HepG2 (cell line): ENCODE measurements around the gene HABP2. TPM values are rescaled to one million over a fixed set of nuclear protein-coding genes. Genes with fewer than 3 reads are reported as not detected.

Experiments
- ATAC-seq: fragments of 200-7000 bp; cut with Tn5 transposase; 3 replicates; pipeline ENCODE4 v1.9.1; 2020; ENCODE audit warnings: mild to moderate bottlenecking, moderate library complexity
- BruUV-seq: library from RNA; stranded (reverse); fragments of 400-500 nt; replicated peaks from 2 replicates; lab custom pipeline; 2021; lab: Mats Ljungman, UMichigan
- CTCF ChIA-PET: fragments of 300-600 bp; formaldehyde crosslinking; extraction: SDS; loops from one replicate; lab custom pipeline; 2021; ENCODE audit warnings: low total read pairs, inconsistent platforms, low intra/inter-chr PET ratio; lab: Yijun Ruan, JAX
- POLR2A ChIA-PET: fragments of 350-600 bp; sonication (Branson Sonifier 250); formaldehyde crosslinking; loops from one replicate; lab custom pipeline; 2020; ENCODE audit warnings: antibody characterized with exemption, inconsistent platforms; lab: Yijun Ruan, JAX
- DNase-seq: peaks from one replicate; pipeline ENCODE4 v3.0.0-alpha.2; 2015; ENCODE audit warnings: low spot score
- FAIRE-seq: peaks from 3 replicates; lab custom pipeline; 2011; peaks lifted over from hg19 to GRCh38; lab: Jason Lieb, UNC
- H2AFZ ChIP-seq: one replicate; pipeline ENCODE4 v1.6.1; 2011; ENCODE audit warnings: low read length, inconsistent platforms
- H3K27ac ChIP-seq: fragments of 300-600 bp; 3 replicates; pipeline ENCODE4 v1.8.0; 2011; ENCODE audit warnings: mixed run types, mild to moderate bottlenecking, mixed read lengths, low read length, inconsistent platforms; ENCODE audit not compliant: insufficient read depth; ENCODE audit errors: extremely low read length
- H3K27me3 ChIP-seq, 2 experiments: fragments of 200-600 bp in 1 of 2; 2 replicates in 1 of 2; 3 replicates in 1 of 2; pipeline versions ENCODE4 v1.6.0 to v1.8.0; 2011; ENCODE audit warnings: low read length in 2 of 2, mild to moderate bottlenecking in 2 of 2, moderate library complexity in 2 of 2, inconsistent platforms in 1 of 2; ENCODE audit not compliant: insufficient read depth in 2 of 2, control insufficient read depth in 1 of 2
- H3K36me3 ChIP-seq, 2 experiments: fragments of 200-600 bp in 1 of 2; replicated peaks in 1 of 2; 2 replicates in 1 of 2; 3 replicates in 1 of 2; pipeline versions ENCODE4 v1.5.1 to v1.8.0; 2011; ENCODE audit warnings: low read length in 2 of 2, inconsistent platforms in 1 of 2; ENCODE audit not compliant: insufficient read depth in 2 of 2, control insufficient read depth in 1 of 2
- H3K4me1 ChIP-seq: 2 replicates; pipeline ENCODE4 v1.5.1; 2012; ENCODE audit warnings: low read length, inconsistent platforms; ENCODE audit not compliant: insufficient read depth
- H3K4me2 ChIP-seq: 2 replicates; pipeline ENCODE4 v1.6.0; 2011; ENCODE audit warnings: low read depth, low read length, inconsistent platforms
- H3K4me3 ChIP-seq, 3 experiments: fragments of 200-600 bp in 1 of 3; sonication (generic), shearing (Covaris generic) in 1 of 3; replicated peaks in 1 of 3; 2 replicates each; pipeline ENCODE4 v1.5.1; 2011 to 2016; ENCODE audit warnings: low read length in 3 of 3, inconsistent platforms in 2 of 3, low read depth in 2 of 3, mild to moderate bottlenecking in 2 of 3, control low read depth in 1 of 3, mixed read lengths in 1 of 3; ENCODE audit not compliant: insufficient read depth in 1 of 3
- H3K79me2 ChIP-seq: one replicate; pipeline ENCODE4 v1.6.1; 2011; ENCODE audit warnings: low read length, inconsistent platforms; ENCODE audit not compliant: insufficient read depth
- H3K9ac ChIP-seq: 2 replicates; pipeline ENCODE4 v1.6.0; 2011; ENCODE audit warnings: mild to moderate bottlenecking, low read depth, low read length, inconsistent platforms; ENCODE audit not compliant: insufficient read depth
- H3K9me3 ChIP-seq: 2 replicates; pipeline ENCODE4 v1.5.1; 2012; ENCODE audit warnings: mild to moderate bottlenecking, low read length
- H4K20me1 ChIP-seq: 2 replicates; pipeline ENCODE4 v1.6.0; 2011; ENCODE audit warnings: inconsistent platforms, mild to moderate bottlenecking, low read length, moderate library complexity; ENCODE audit not compliant: insufficient read depth
- ATF1 ChIP-seq: IDR thresholded peaks from 2 replicates; pipeline ENCODE4 v1.6.1; 2016; ENCODE audit warnings: mild to moderate bottlenecking, control low read depth
- CCDC6 ChIP-seq: sonication (generic); formaldehyde crosslinking; IDR thresholded peaks from 2 replicates; pipeline ENCODE4 v1.8.1; 2022; ENCODE audit warnings: mild to moderate bottlenecking, missing genetic modification reagents, moderate library complexity
- CEBPZ ChIP-seq: IDR thresholded peaks from 2 replicates; pipeline ENCODE4 v1.6.1; 2012; ENCODE audit warnings: low read length, improper control_type of control experiment
- CHCHD3 ChIP-seq: sonication (generic); formaldehyde crosslinking; IDR thresholded peaks from 2 replicates; pipeline ENCODE4 v1.8.0; 2022; ENCODE audit warnings: mild to moderate bottlenecking, missing genetic modification reagents, moderate library complexity
- DMTF1 ChIP-seq: sonication (generic); formaldehyde crosslinking; IDR thresholded peaks from 2 replicates; pipeline ENCODE4 v1.4.0; 2020; ENCODE audit warnings: mild to moderate bottlenecking, missing genetic modification reagents
- HDAC2 ChIP-seq: sonication (generic); formaldehyde crosslinking; IDR thresholded peaks from 2 replicates; pipeline ENCODE4 v1.4.0; 2020; ENCODE audit warnings: missing genetic modification reagents
- JUND ChIP-seq: sonication (generic); formaldehyde crosslinking; IDR thresholded peaks from 2 replicates; pipeline ENCODE4 v1.8.0; 2022; ENCODE audit warnings: mild to moderate bottlenecking, missing genetic modification reagents
- SNRNP70 ChIP-seq: fragments of 200-400 bp; formaldehyde crosslinking; IDR thresholded peaks from 2 replicates; pipeline ENCODE4 v1.6.1; 2017; ENCODE audit warnings: mild to moderate bottlenecking, low read depth, low read length, moderate library complexity
- SRSF9 ChIP-seq: fragments of 200-400 bp; formaldehyde crosslinking; IDR thresholded peaks from 2 replicates; pipeline ENCODE4 v1.6.1; 2018; ENCODE audit warnings: borderline replicate concordance, mild to moderate bottlenecking, low read depth, low read length; ENCODE audit not compliant: insufficient read depth, poor library complexity, severe bottlenecking
- TAF15 ChIP-seq: fragments of 200-400 bp; formaldehyde crosslinking; IDR thresholded peaks from one replicate; pipeline ENCODE4 v1.6.1; 2018; ENCODE audit warnings: mild to moderate bottlenecking, low read depth, low read length; ENCODE audit not compliant: poor library complexity, severe bottlenecking
- UBTF ChIP-seq: sonication (generic); formaldehyde crosslinking; IDR thresholded peaks from 2 replicates; pipeline ENCODE4 v1.4.0; 2020; ENCODE audit warnings: mild to moderate bottlenecking, missing genetic modification reagents
- ZBTB43 ChIP-seq: sonication (generic); formaldehyde crosslinking; conservative IDR thresholded peaks from 2 replicates; pipeline ENCODE4 v1.4.0; 2020; ENCODE audit warnings: missing genetic modification reagents
- ZNF33A ChIP-seq: sonication (generic); formaldehyde crosslinking; IDR thresholded peaks from 2 replicates; pipeline ENCODE4 v1.5.1; 2020; ENCODE audit warnings: missing genetic modification reagents, mild to moderate bottlenecking, moderate library complexity, borderline replicate concordance
- ZNF510 ChIP-seq: sonication (generic); formaldehyde crosslinking; IDR thresholded peaks from 2 replicates; pipeline ENCODE4 v1.4.0; 2020; ENCODE audit warnings: low read depth, mild to moderate bottlenecking, missing genetic modification reagents
- ZNF652 ChIP-seq: IDR thresholded peaks from 2 replicates; pipeline ENCODE4 v1.6.1; 2016; ENCODE audit warnings: low read depth, borderline replicate concordance
- ZNF703 ChIP-seq: sonication (generic); formaldehyde crosslinking; IDR thresholded peaks from 2 replicates; pipeline ENCODE4 v1.5.1; 2020; ENCODE audit warnings: missing genetic modification reagents, mild to moderate bottlenecking, moderate library complexity, borderline replicate concordance
- WGBS: methylation state at CpG from one replicate; pipeline ENCODE4 v1.1.6; 2017; ENCODE audit warnings: low lambda C conversion rate; 5-methylcytosine and 5-hydroxymethylcytosine counted together
- in situ Hi-C: cut with HindIII; loops from 2 replicates; pipeline ENCODE4 v1.10.0; 2017; ENCODE audit warnings: low pct_unique_long_range_greater_than_20kb; ENCODE audit not compliant: extremely low pct_ligation_motif_present
- intact Hi-C: fragments of 100-400 bp; cut with micrococcal nuclease; formaldehyde crosslinking; loops from one replicate; pipeline ENCODE4 v1.10.0; 2022; ENCODE audit not compliant: unreplicated experiment
- polyA plus RNA-seq, 8 experiments: library from polyadenylated mRNA; depleted of rRNA in 3 of 8; stranded (reverse) in 7 of 8; unstranded in 1 of 8; fragments of >200 nt; fragmentation: Illumina TruSeq in 4 of 8; extraction: Trizol in 4 of 8; gene quantifications; 2 replicates each; pipeline versions ENCODE4 v1.2.1 to v1.2.3, GENCODE V29; 2011 to 2016; ENCODE audit warnings: low read depth in 4 of 8, missing spikeins in 1 of 8, mixed read lengths in 1 of 8; ENCODE audit not compliant: insufficient read depth in 1 of 8
- total RNA-seq, 5 experiments: library from RNA; depleted of rRNA; stranded (reverse); fragments of >200 nt; fragmentation: Illumina TruSeq; extraction: Trizol; gene quantifications; 2 replicates each; pipeline ENCODE4 v1.2.3, GENCODE V29; 2016; ENCODE audit warnings: low read depth in 1 of 5

HABP2 gene
- total and polyA plus RNA-seq, 2 of the 13 experiments (the other 11 are each of a cell fraction or from before 2014, with no cell fraction given) = 0.12 to 0.13 TPM

- no peak overlapping the region for H3K4me3 ChIP-seq
- no peaks in the 10 kb centered on the region for H3K36me3 ChIP-seq
- no peak for FAIRE-seq
- in situ Hi-C loops = no loop called here
- 36% methylated on average over 3 of the region's 3 CpGs for WGBS
- intact Hi-C loops = no loop called here
- H3K9me3 ChIP-seq = no peaks in the 10 kb centered on the region
- BruUV-seq = no TSS peak
- ATAC-seq = no peak
- no peak overlapping the region for H3K27ac ChIP-seq
- H2AFZ ChIP-seq = no peak overlapping the region
- H3K4me1 ChIP-seq = peaks cover 16% of the 10 kb centered on the region
- ChIA-PET POLR2A (no interaction called here), CTCF (no interaction called here)
- DNase-seq = no peak
- H3K79me2 ChIP-seq = no peaks in the 10 kb centered on the region
- no peak overlapping the region for H3K9ac ChIP-seq
- no peaks in the 10 kb centered on the region; a peak in 1 of 5 replicates for H3K27me3 ChIP-seq
- TF ChIP-seq TAF15 (no peak), ATF1 (no peak), DMTF1 (no peak), ZNF33A (CRISPR knock-in tag) (no peak), UBTF (CRISPR knock-in tag) (no peak), CCDC6 (CRISPR knock-in tag) (no peak), SNRNP70 (no peak), JUND (CRISPR knock-in tag) (no peak), ZBTB43 (CRISPR knock-in tag) (no peak), ZNF510 (CRISPR knock-in tag) (no peak), ZNF652 (no peak), ZNF703 (CRISPR knock-in tag) (no peak), CEBPZ (no peak), CHCHD3 (CRISPR knock-in tag) (no peak), HDAC2 (CRISPR knock-in tag) (no peak), SRSF9 (no peak)
- H4K20me1 ChIP-seq = no peaks in the 10 kb centered on the region
- H3K4me2 ChIP-seq = no peak overlapping the region
Measured at GRCh38 chr10:113561214-113561613, 8.4 kb downstream of the HABP2 start.
